Smooth muscle cell of the coronary artery (primary cell): ENCODE data around the gene ZPBP. TPM values are rescaled to one million over a fixed set of nuclear protein-coding genes. Genes with fewer than 3 reads are reported as not detected.

Experiments
- total RNA-seq: library from RNA; depleted of rRNA; stranded (reverse); fragments of >200 nt; gene quantifications from 2 replicates; pipeline ENCODE4 v1.2.3, GENCODE V29; 2014; ENCODE audit warnings: low replicate concordance

Gene ZPBP
- total RNA-seq: not detected in 2 replicates

GRCh38 chr7:50092579-50093491, at the start of gene ZPBP:
TSS of gene ZPBP (minus strand) at chr7:50093246. CDS start at chr7:50093194, 52 bp downstream.

Other genes starting within 250 kb of the ZPBP start
- not detected in 2 replicates for gene IKZF1, start 211.5 kb upstream of the ZPBP start, total RNA-seq